AG10803 (cell line): ENCODE data around the gene CDKAL1.

Source experiments
- DNase-seq: peaks from one replicate; pipeline ENCODE4 v3.0.0; 2010; ENCODE audit warnings: low read depth
- H3K4me3 ChIP-seq: 2 replicates; pipeline ENCODE4 v1.5.1; 2011; ENCODE audit warnings: mild to moderate bottlenecking, low read length, control low read depth
- CTCF ChIP-seq: conservative IDR thresholded peaks from 2 replicates; pipeline ENCODE4 v1.5.1; 2011; ENCODE audit warnings: mild to moderate bottlenecking, low read length, control low read depth, inconsistent platforms

Gene CDKAL1

DNA sequence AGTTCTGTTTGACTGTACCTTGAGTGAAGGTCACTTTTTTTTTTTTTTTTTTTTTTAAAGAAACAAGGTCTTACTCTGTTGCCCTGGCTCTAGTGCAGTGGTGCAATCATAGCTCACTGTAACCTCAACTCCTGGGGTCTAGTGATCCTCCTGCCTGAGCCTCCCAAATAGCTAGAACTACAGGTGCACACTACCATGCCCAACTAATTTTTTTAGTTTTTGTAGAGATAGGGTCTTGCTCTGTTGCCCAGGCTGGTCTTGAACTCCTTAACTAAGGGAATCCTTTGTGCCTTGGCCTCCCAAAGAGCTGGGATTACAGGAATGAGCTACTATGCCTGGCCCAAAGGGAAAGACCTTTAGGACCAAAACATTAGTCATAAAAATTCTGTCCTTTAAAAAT lies 413.7 kb downstream of the CDKAL1 start:
- TF ChIP-seq CTCF, result no peak
- DNase-seq, result no peak
- no peak overlapping the region for H3K4me3 ChIP-seq

GRCh38 chr6:20948556-20948955 lies 414.3 kb downstream of the CDKAL1 start:
- no peak for TF ChIP-seq CTCF

GRCh38 chr6:20949138-20949537 lies 414.9 kb downstream of the CDKAL1 start:
- no peak for DNase-seq
- H3K4me3 ChIP-seq, result no peak overlapping the region
- TF ChIP-seq CTCF, result no peak

More at GRCh38 chr6:20948556-20948955, 414.3 kb downstream of the CDKAL1 start:
- DNase-seq, result no peak
- no peak overlapping the region for H3K4me3 ChIP-seq

DNA sequence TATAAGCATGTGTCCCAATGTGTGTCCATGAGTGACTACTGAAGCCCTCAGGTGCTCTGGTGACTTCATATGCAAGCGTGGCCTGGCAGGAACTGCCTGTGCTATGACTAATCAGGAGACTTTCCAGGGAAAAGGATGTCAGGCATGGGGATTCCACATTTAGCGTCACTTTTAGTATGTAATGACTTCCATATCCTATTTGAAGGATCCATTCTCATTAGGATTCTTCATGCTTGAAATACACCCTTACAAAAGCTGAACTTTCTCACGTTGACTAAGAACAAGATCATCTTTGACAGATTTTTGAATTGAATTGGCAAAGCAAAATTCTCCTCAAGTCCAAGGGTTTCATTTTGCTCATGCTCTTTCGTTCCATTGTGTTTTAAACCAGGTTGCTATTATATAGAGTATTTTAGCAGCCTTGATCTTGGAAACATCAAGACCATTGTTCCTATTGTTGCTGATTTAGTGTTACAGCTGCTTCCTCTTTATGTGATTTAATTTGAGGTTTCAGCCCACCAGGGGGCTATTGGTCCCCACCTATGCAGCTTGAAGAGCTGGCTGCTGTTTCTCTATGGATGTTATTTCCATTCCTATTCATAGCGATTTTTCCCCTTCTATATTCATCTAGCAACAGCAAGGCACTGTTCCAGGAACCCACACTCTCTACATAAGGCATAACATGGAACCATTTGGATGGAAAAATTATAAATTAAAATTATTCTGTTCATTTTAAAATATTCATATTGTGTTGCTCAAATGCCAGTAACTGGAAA lies 418.6 kb downstream of the CDKAL1 start:
- peak; percentile 72 for DNase-seq
- TF ChIP-seq CTCF, result no peak
- H3K4me3 ChIP-seq, result no peak overlapping the region

GRCh38 chr6:20954315-20954714 lies 420.1 kb downstream of the CDKAL1 start:
- no peak for TF ChIP-seq CTCF
- no peak for DNase-seq

GRCh38 chr6:20955131-20955530 lies 420.9 kb downstream of the CDKAL1 start:
- no peak overlapping the region for H3K4me3 ChIP-seq
- TF ChIP-seq CTCF, result no peak
- no peak for DNase-seq

More at GRCh38 chr6:20954315-20954714, 420.1 kb downstream of the CDKAL1 start:
- H3K4me3 ChIP-seq, result no peak overlapping the region

- no peak for TF ChIP-seq CTCF
- DNase-seq, result no peak
- H3K4me3 ChIP-seq, result no peak overlapping the region
Measured at GRCh38 chr6:20955751-20956150, 421.5 kb downstream of the CDKAL1 start.
